H1 (cell line): ENCODE measurements around the gene PTPN2. TPM values are rescaled to one million over a fixed set of nuclear protein-coding genes. Genes with fewer than 3 reads are reported as not detected.

ENCODE experiments used
- CTCF ChIA-PET: fragments of 300-600 bp; sonication (Branson Sonifier 250); formaldehyde crosslinking; loops from one replicate; lab custom pipeline; 2021; ENCODE audit not compliant: partially characterized antibody; lab: Charles Lee
- POLR2A ChIA-PET: fragments of 300-600 bp; sonication (Branson Sonifier 250); formaldehyde crosslinking; loops from one replicate; lab custom pipeline; 2021; ENCODE audit warnings: inconsistent platforms; ENCODE audit not compliant: partially characterized antibody; lab: Charles Lee
- DNase-seq, 2 experiments: peaks; one replicate each; pipeline versions ENCODE4 v3.0.0 to v3.0.0-alpha.2; 2010 to 2022; ENCODE audit warnings: low spot score in 2 of 2, low read depth in 1 of 2, mixed read lengths in 1 of 2
- FAIRE-seq: peaks from 2 replicates; lab custom pipeline; 2011; peaks lifted over from hg19 to GRCh38; lab: Jason Lieb, UNC
- H2AFZ ChIP-seq: 2 replicates; pipeline ENCODE4 v1.8.1; 2012; ENCODE audit warnings: low read length, inconsistent platforms
- H2AK5ac ChIP-seq: 2 replicates; pipeline ENCODE4 v1.6.1; 2013; ENCODE audit warnings: low read depth, low read length
- H2BK120ac ChIP-seq: replicated peaks from 2 replicates; pipeline ENCODE3; 2013; ENCODE audit warnings: low read depth, low read length, inconsistent platforms
- H2BK12ac ChIP-seq: 2 replicates; pipeline ENCODE4 v1.6.1; 2013; ENCODE audit warnings: low read depth, low read length
- H2BK15ac ChIP-seq: 2 replicates; pipeline ENCODE4 v1.6.1; 2013; ENCODE audit warnings: low read length
- H2BK20ac ChIP-seq: 2 replicates; pipeline ENCODE4 v1.6.1; 2013; ENCODE audit warnings: low read length
- H2BK5ac ChIP-seq: 2 replicates; pipeline ENCODE4 v1.6.1; 2013; ENCODE audit warnings: low read depth, low read length
- H3K14ac ChIP-seq: 2 replicates; pipeline ENCODE4 v1.6.1; 2013; ENCODE audit warnings: inconsistent platforms; ENCODE audit not compliant: insufficient read length
- H3K18ac ChIP-seq: 2 replicates; pipeline ENCODE4 v1.6.1; 2013; ENCODE audit warnings: low read length; ENCODE audit errors: extremely low read depth
- H3K23ac ChIP-seq: 2 replicates; pipeline ENCODE4 v1.6.1; 2013; ENCODE audit warnings: inconsistent platforms; ENCODE audit not compliant: insufficient read length
- H3K23me2 ChIP-seq: 2 replicates; pipeline ENCODE4 v1.6.1; 2013; ENCODE audit warnings: low read depth, low read length
- H3K27ac ChIP-seq: 2 replicates; pipeline ENCODE4 v1.6.1; 2011; ENCODE audit warnings: low read depth, low read length, inconsistent platforms
- H3K27me3 ChIP-seq, 4 experiments: replicated peaks in 1 of 4; 1 replicate in 1 of 4; 2 replicates in 3 of 4; pipeline versions ENCODE4 v1.6.1 to v1.8.1; 2011 to 2013; ENCODE audit warnings: low read length in 3 of 4, mild to moderate bottlenecking in 3 of 4, inconsistent platforms in 2 of 4, mixed read lengths in 2 of 4, moderate library complexity in 1 of 4; ENCODE audit not compliant: control insufficient read depth in 3 of 4, insufficient read depth in 3 of 4; ENCODE audit errors: extremely low read depth in 1 of 4
- H3K36me3 ChIP-seq, 4 experiments: 2 replicates each; pipeline versions ENCODE4 v1.6.1 to v1.8.1; 2011 to 2013; ENCODE audit warnings: mild to moderate bottlenecking in 4 of 4, low read length in 3 of 4, moderate library complexity in 2 of 4, control low read depth in 1 of 4, inconsistent platforms in 1 of 4; ENCODE audit not compliant: insufficient read depth in 4 of 4, control insufficient read depth in 2 of 4
- H3K4ac ChIP-seq: replicated peaks from 2 replicates; pipeline ENCODE3; 2013; ENCODE audit warnings: low read length, low read depth, mixed read lengths, inconsistent platforms; ENCODE audit not compliant: insufficient read length
- H3K4me1 ChIP-seq, 4 experiments: replicated peaks in 1 of 4; 1 replicate in 1 of 4; 2 replicates in 3 of 4; pipeline versions ENCODE4 v1.6.1 to v1.8.1; 2011 to 2013; ENCODE audit warnings: low read length in 3 of 4, inconsistent platforms in 2 of 4, mixed read lengths in 1 of 4; ENCODE audit not compliant: insufficient read depth in 4 of 4, control insufficient read depth in 3 of 4
- H3K4me2 ChIP-seq, 2 experiments: 2 replicates each; pipeline versions ENCODE4 v1.6.1 to v1.8.1; 2011 to 2013; ENCODE audit warnings: low read depth in 2 of 2, low read length in 2 of 2, control low read depth in 1 of 2, inconsistent platforms in 1 of 2, mild to moderate bottlenecking in 1 of 2; ENCODE audit not compliant: insufficient read depth in 1 of 2
- H3K4me3 ChIP-seq, 4 experiments: fragments of 200-600, 300-600 bp in 1 of 4; sonication (generic), shearing (Covaris generic), sonication (Bioruptor Twin) in 1 of 4; 2 replicates each; pipeline versions ENCODE4 v1.5.1 to v1.8.1; 2011 to 2016; ENCODE audit warnings: low read length in 4 of 4, low read depth in 3 of 4, control low read depth in 2 of 4, inconsistent platforms in 2 of 4, mild to moderate bottlenecking in 2 of 4, mixed read lengths in 1 of 4, moderate library complexity in 1 of 4; ENCODE audit not compliant: insufficient read depth in 2 of 4; ENCODE audit errors: extremely low read depth in 1 of 4
- H3K56ac ChIP-seq: replicated peaks from 2 replicates; pipeline ENCODE3; 2013; ENCODE audit warnings: low read depth, mild to moderate bottlenecking, mixed read lengths, low read length, inconsistent platforms; ENCODE audit not compliant: insufficient read length
- H3K79me1 ChIP-seq: 2 replicates; pipeline ENCODE4 v1.6.1; 2013; ENCODE audit warnings: low read depth, low read length, control low read depth
- H3K79me2 ChIP-seq, 2 experiments: 2 replicates each; pipeline versions ENCODE4 v1.6.1 to v1.8.1; 2012 to 2013; ENCODE audit warnings: low read length in 2 of 2, mild to moderate bottlenecking in 2 of 2, inconsistent platforms in 1 of 2; ENCODE audit not compliant: insufficient read depth in 2 of 2, control insufficient read depth in 1 of 2
- H3K9ac ChIP-seq, 4 experiments: replicated peaks in 1 of 4; 1 replicate in 1 of 4; 2 replicates in 3 of 4; pipeline versions ENCODE4 v1.6.1 to v1.8.1; 2011 to 2013; ENCODE audit warnings: low read depth in 3 of 4, low read length in 3 of 4, control low read depth in 2 of 4, mild to moderate bottlenecking in 2 of 4, moderate library complexity in 2 of 4, inconsistent platforms in 1 of 4; ENCODE audit errors: extremely low read depth in 1 of 4
- H3K9me3 ChIP-seq, 2 experiments: 2 replicates each; pipeline versions ENCODE4 v1.6.1 to v1.8.1; 2012 to 2013; ENCODE audit warnings: mild to moderate bottlenecking in 2 of 2, moderate library complexity in 2 of 2, control low read depth in 1 of 2, inconsistent platforms in 1 of 2, low read depth in 1 of 2, low read length in 1 of 2, mixed read lengths in 1 of 2; ENCODE audit not compliant: insufficient read depth in 2 of 2
- H4K20me1 ChIP-seq, 2 experiments: replicated peaks in 1 of 2; 2 replicates each; pipeline versions ENCODE3 to v1.8.1; 2011 to 2013; ENCODE audit warnings: inconsistent platforms in 2 of 2, low read length in 2 of 2, mild to moderate bottlenecking in 1 of 2; ENCODE audit not compliant: insufficient read depth in 2 of 2, control insufficient read depth in 1 of 2
- H4K5ac ChIP-seq: 2 replicates; pipeline ENCODE4 v1.6.1; 2013; ENCODE audit warnings: low read length, low read depth, mixed read lengths, inconsistent platforms; ENCODE audit not compliant: insufficient read length
- H4K8ac ChIP-seq: 2 replicates; pipeline ENCODE4 v1.8.0; 2013; ENCODE audit warnings: mild to moderate bottlenecking, moderate library complexity, low read length, inconsistent platforms; ENCODE audit not compliant: insufficient read depth; ENCODE audit errors: extremely low read depth
- H4K91ac ChIP-seq: replicated peaks from 2 replicates; pipeline ENCODE3; 2013; ENCODE audit warnings: low read length, mixed read lengths, inconsistent platforms; ENCODE audit not compliant: insufficient read length
- BRCA1 ChIP-seq: IDR thresholded peaks from 2 replicates; pipeline ENCODE4 v1.6.1; 2012; ENCODE audit warnings: low read depth, low read length, improper control_type of control experiment
- CEBPB ChIP-seq: IDR thresholded peaks from 2 replicates; pipeline ENCODE4 v1.6.1; 2012; ENCODE audit warnings: low read depth, low read length
- CHD1 ChIP-seq: IDR thresholded peaks from 2 replicates; pipeline ENCODE4 v1.6.1; 2012; ENCODE audit warnings: low read depth, low read length, improper control_type of control experiment
- CREB1 ChIP-seq: IDR thresholded peaks from 2 replicates; pipeline ENCODE4 v1.6.1; 2012; ENCODE audit warnings: inconsistent platforms
- EGR1 ChIP-seq: IDR thresholded peaks from 2 replicates; pipeline ENCODE4 v1.6.1; 2011; ENCODE audit warnings: low read depth, low read length, borderline replicate concordance
- KDM4A ChIP-seq: IDR thresholded peaks from one replicate; pipeline ENCODE4 v1.7.1; 2012; ENCODE audit warnings: low read depth, mild to moderate bottlenecking, moderate library complexity, low read length, inconsistent platforms; ENCODE audit not compliant: severe bottlenecking
- SIN3A ChIP-seq, 2 experiments: IDR thresholded peaks in 1 of 2; conservative IDR thresholded peaks in 1 of 2; 2 replicates each; pipeline ENCODE4 v1.6.1; 2011 to 2012; ENCODE audit warnings: low read length in 2 of 2, improper control_type of control experiment in 1 of 2, low read depth in 1 of 2, mild to moderate bottlenecking in 1 of 2
- SIRT6 ChIP-seq: IDR thresholded peaks from one replicate; pipeline ENCODE4 v1.7.1; 2012; ENCODE audit warnings: low read length, inconsistent platforms
- SP1 ChIP-seq: IDR thresholded peaks from 2 replicates; pipeline ENCODE4 v1.6.1; 2011; ENCODE audit warnings: low read depth, low read length
- SP2 ChIP-seq: IDR thresholded peaks from 2 replicates; pipeline ENCODE4 v1.6.1; 2012; ENCODE audit warnings: mild to moderate bottlenecking, low read length, inconsistent platforms
- TAF7 ChIP-seq: optimal IDR thresholded peaks from 2 replicates; pipeline ENCODE3; 2011; ENCODE audit warnings: low read depth, mild to moderate bottlenecking, inconsistent platforms, low read length, moderate library complexity, borderline replicate concordance
- USF2 ChIP-seq: IDR thresholded peaks from 2 replicates; pipeline ENCODE4 v1.6.1; 2011; ENCODE audit warnings: low read length, improper control_type of control experiment
- YY1 ChIP-seq: IDR thresholded peaks from 2 replicates; pipeline ENCODE4 v1.6.1; 2011; ENCODE audit warnings: low read depth, mild to moderate bottlenecking, low read length
- WGBS, 2 experiments: shearing (Covaris generic) in 1 of 2; methylation state at CpG; one replicate each; pipeline versions ENCODE4 v1.1.6 to v1.1.7; 2013 to 2015; ENCODE audit warnings: low lambda C conversion rate in 2 of 2, mixed read lengths in 2 of 2, inconsistent platforms in 1 of 2, low coverage in 1 of 2, missing lambda C conversion rate in 1 of 2; ENCODE audit not compliant: insufficient replicate concordance in 2 of 2, insufficient coverage in 1 of 2, insufficient read length in 1 of 2; ENCODE audit errors: extremely low coverage in 1 of 2, missing lambda C conversion rate in 1 of 2; 5-methylcytosine and 5-hydroxymethylcytosine counted together
- polyA plus RNA-seq, 7 experiments: library from polyadenylated mRNA; depleted of rRNA in 3 of 7; stranded (reverse) in 5 of 7; unstranded in 2 of 7; fragments of >200 nt in 5 of 7; fragments of 200-250 nt in 2 of 7; gene quantifications; 1 replicate in 5 of 7; 2 replicates in 1 of 7; 4 replicates in 1 of 7; pipeline versions ENCODE4 v1.2.1 to v1.2.3, GENCODE V29; 2011 to 2013; ENCODE audit warnings: missing spikeins in 2 of 7, mixed read lengths in 2 of 7
- total RNA-seq: library from RNA; stranded (reverse); fragmentation: NEBNext Ultra II Directional; extraction: Animal tissue kit (Norgen Biotek cat#: 25700); gene quantifications from 2 replicates; pipeline ENCODE4 v1.2.1, GENCODE V29; 2021
- TF ChIP-seq, protein P1 (sequence below): IDR thresholded peaks from 2 replicates; pipeline ENCODE4 v1.6.1; 2011; ENCODE audit warnings: low read depth, mild to moderate bottlenecking, low read length; ENCODE audit not compliant: insufficient read depth

PTPN2 gene
- total and polyA plus RNA-seq, 2 of the 8 experiments (the other 6 are each of a cell fraction or from before 2014, with no cell fraction given): 16.4 to 54.0 TPM

GRCh38 chr18:12848405-12848804 is 35.6 kb downstream of the PTPN2 start:
- Histone ChIP-seq H3K4me3 (no peak overlapping the region), H2BK15ac (no peak overlapping the region), H4K8ac (no peak overlapping the region), H3K9ac (no peak overlapping the region), H3K27me3 (no peaks in the 10 kb centered on the region), H2AFZ (no peak overlapping the region), H3K79me1 (peaks cover 4% of the 10 kb centered on the region; the same call in 1 of the 2 replicates), H3K4me1 (peaks cover 0 to 4% (median under 1%) of the 10 kb centered on the region in 4 experiments; a peak in 4 of 7 replicates), H2BK20ac (no peak overlapping the region), H3K23ac (no peak overlapping the region), H3K4me2 (no peak overlapping the region), H2BK5ac (no peak overlapping the region), H3K36me3 (no peaks in the 10 kb centered on the region; a peak in 1 of 8 replicates), H3K9me3 (no peaks in the 10 kb centered on the region), H3K4ac (no peak overlapping the region), H3K23me2 (no peaks in the 10 kb centered on the region), H2AK5ac (no peak overlapping the region), H2BK120ac (no peak overlapping the region), H3K27ac (no peak overlapping the region), H3K79me2 (peaks cover 0 to 49% of the 10 kb centered on the region in 2 experiments; a peak in 2 of 4 replicates), H3K18ac (no peak overlapping the region), H4K5ac (no peak overlapping the region), H3K14ac (no peak overlapping the region), H4K91ac (no peak overlapping the region), H2BK12ac (no peak overlapping the region), H3K56ac (no peak overlapping the region), H4K20me1 (peaks cover 0 to 6% of the 10 kb centered on the region in 2 experiments)
- no peak for FAIRE-seq
- CTCF ChIA-PET: interaction anchor here (0.7 kb wide), 1 partner anchor 16 kb away, joined by 3 read pairs; no protein-coding TSS in a partner anchor
- POLR2A ChIA-PET: no interaction called here
- DNase-seq: no peak
- 87% methylated on average over 1 of the region's 1 CpG; no CpG with 5 or more reads in 1 of the 2 experiments for WGBS, 2 experiments
- TF ChIP-seq USF2 (no peak), TAF7 (no peak), EGR1 (no peak), SP1 (no peak), CEBPB (no peak), SIRT6 (no peak), YY1 (no peak), SIN3A (conservative IDR thresholded peaks at IDR 0.05 in 1 of 2, IDR thresholded peaks at IDR 0.05 in 1 of 2; ENCODE audit: low read depth in 1 of 2, low read length in 2 of 2) (no peak), CREB1 (no peak), BRCA1 (no peak), SP2 (no peak), KDM4A (no peak), CHD1 (no peak)
- TF ChIP-seq, protein P1, sequence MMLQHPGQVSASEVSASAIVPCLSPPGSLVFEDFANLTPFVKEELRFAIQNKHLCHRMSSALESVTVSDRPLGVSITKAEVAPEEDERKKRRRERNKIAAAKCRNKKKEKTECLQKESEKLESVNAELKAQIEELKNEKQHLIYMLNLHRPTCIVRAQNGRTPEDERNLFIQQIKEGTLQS: no peak
